A549 (cell line): ENCODE measurements around the gene DMRT3. TPM values are rescaled to one million over a fixed set of nuclear protein-coding genes. Genes with fewer than 3 reads are reported as not detected.

Experiments used
- ATAC-seq, 2 experiments: fragments of 200-7000 bp in 1 of 2; fragments of >200 bp in 1 of 2; cut with Nextera tagmentation in 1 of 2; cut with Tn5 transposase in 1 of 2; 3 replicates each; pipeline versions ENCODE4 v1.8.0 to v1.9.1; 2018 to 2020; ENCODE audit warnings: mild to moderate bottlenecking in 1 of 2, moderate library complexity in 1 of 2
- CTCF ChIA-PET: fragments of 300-600 bp; sonication (Branson Sonifier 250); formaldehyde crosslinking; extraction: SDS; loops from one replicate; lab custom pipeline; 2021; ENCODE audit warnings: antibody characterized with exemption, inconsistent platforms; lab: Yijun Ruan, JAX
- POLR2A ChIA-PET: fragments of 350-600 bp; formaldehyde crosslinking; extraction: SDS; loops from one replicate; lab custom pipeline; 2021; ENCODE audit warnings: antibody characterized with exemption, inconsistent platforms; lab: Yijun Ruan, JAX
- DNase-seq, 2 experiments: peaks; one replicate each; pipeline versions ENCODE4 v3.0.0 to v3.0.0-alpha.2; 2011 to 2016; ENCODE audit warnings: low read depth in 1 of 2, low spot score in 1 of 2
- FAIRE-seq: peaks from 2 replicates; lab custom pipeline; 2011; peaks lifted over from hg19 to GRCh38; lab: Jason Lieb, UNC
- H3K27ac ChIP-seq, 2 experiments: fragments of >200 bp; sonication (Bioruptor Twin); formaldehyde crosslinking; 3 replicates each; pipeline ENCODE4 v1.5.1; 2016 to 2017
- H3K4me1 ChIP-seq: fragments of >200 bp; sonication (Bioruptor Twin); formaldehyde crosslinking; 3 replicates; pipeline ENCODE4 v1.6.1; 2016
- H3K4me2 ChIP-seq: fragments of >200 bp; sonication (Bioruptor Twin); formaldehyde crosslinking; 3 replicates; pipeline ENCODE4 v1.6.1; 2016
- H3K4me3 ChIP-seq: fragments of >200 bp; sonication (Bioruptor Twin); formaldehyde crosslinking; 3 replicates; pipeline ENCODE4 v1.5.1; 2016
- H3K9me3 ChIP-seq: fragments of >200 bp; sonication (Bioruptor Twin); formaldehyde crosslinking; 3 replicates; pipeline ENCODE4 v1.6.1; 2016
- BHLHE40 ChIP-seq: IDR thresholded peaks from 2 replicates; pipeline ENCODE4 v1.6.1; 2012; ENCODE audit warnings: low read depth, low read length, inconsistent platforms
- CHD2 ChIP-seq: fragments of 150-350 bp; IDR thresholded peaks from 2 replicates; pipeline ENCODE4 v1.6.1; 2014; ENCODE audit warnings: low read length; ENCODE audit not compliant: partially characterized antibody
- EP300 ChIP-seq, 2 experiments: fragments of >200 bp; sonication (Bioruptor Twin); formaldehyde crosslinking; IDR thresholded peaks; 2 replicates in 1 of 2; 3 replicates in 1 of 2; pipeline ENCODE4 v1.6.1; 2016 to 2017
- GATA3 ChIP-seq: IDR thresholded peaks from 2 replicates; pipeline ENCODE4 v1.6.1; 2012; ENCODE audit warnings: borderline replicate concordance
- HDAC2 ChIP-seq: fragments of 200-600 bp; sonication (generic); IDR thresholded peaks from 2 replicates; pipeline ENCODE4 v1.6.1; 2016
- HOXA7 ChIP-seq: fragments of 250-450 bp; sonication (Bioruptor Pico); IDR thresholded peaks from 2 replicates; pipeline ENCODE4 v1.5.0; 2020; ENCODE audit warnings: mild to moderate bottlenecking, moderate library complexity
- HOXB13 ChIP-seq: fragments of 250-450 bp; sonication (Bioruptor Pico); IDR thresholded peaks from 2 replicates; pipeline ENCODE4 v1.5.0; 2020; ENCODE audit warnings: low read depth, mild to moderate bottlenecking, moderate library complexity
- HOXB5 ChIP-seq: fragments of 250-450 bp; sonication (Bioruptor Pico); IDR thresholded peaks from 2 replicates; pipeline ENCODE4 v1.5.0; 2020; ENCODE audit warnings: mild to moderate bottlenecking, moderate library complexity
- JUN ChIP-seq, 2 experiments: fragments of >200 bp; sonication (Bioruptor Twin); formaldehyde crosslinking; IDR thresholded peaks; 2 replicates in 1 of 2; 3 replicates in 1 of 2; pipeline ENCODE4 v1.6.1; 2016 to 2017
- MAFK ChIP-seq: fragments of 450-650 bp; IDR thresholded peaks from 2 replicates; pipeline ENCODE4 v1.6.1; 2014; ENCODE audit not compliant: partially characterized antibody
- MYC ChIP-seq: IDR thresholded peaks from 2 replicates; pipeline ENCODE4 v1.6.1; 2012; ENCODE audit warnings: mild to moderate bottlenecking, inconsistent platforms, low read length, improper control_type of control experiment, borderline replicate concordance
- NR3C1 ChIP-seq: fragments of >200 bp; sonication (Bioruptor Twin); formaldehyde crosslinking; IDR thresholded peaks from 3 replicates; pipeline ENCODE4 v1.6.1; 2017
- PHF8 ChIP-seq: fragments of 200-600 bp; sonication (generic); IDR thresholded peaks from 2 replicates; pipeline ENCODE4 v1.6.1; 2016; ENCODE audit warnings: low read depth, mild to moderate bottlenecking, antibody characterized with exemption, moderate library complexity, borderline replicate concordance
- POLR2AphosphoS2 ChIP-seq: conservative IDR thresholded peaks from 2 replicates; pipeline ENCODE4 v1.6.1; 2012; ENCODE audit warnings: low read length, improper control_type of control experiment, inconsistent platforms
- RNF2 ChIP-seq: fragments of 200-600 bp; sonication (generic); IDR thresholded peaks from 2 replicates; pipeline ENCODE4 v1.6.1; 2016; ENCODE audit warnings: low read depth, mild to moderate bottlenecking, antibody characterized with exemption, moderate library complexity, borderline replicate concordance
- SMC3 ChIP-seq: fragments of >200 bp; sonication (Bioruptor Twin); formaldehyde crosslinking; IDR thresholded peaks from 3 replicates; pipeline ENCODE4 v1.6.1; 2018; ENCODE audit warnings: inconsistent platforms
- SREBF2 ChIP-seq: fragments of 450-650 bp; IDR thresholded peaks from 2 replicates; pipeline ENCODE4 v1.6.1; 2014; ENCODE audit warnings: mild to moderate bottlenecking, moderate library complexity
- TP53 ChIP-seq: fragments of 250-450 bp; sonication (Bioruptor Pico); IDR thresholded peaks from 2 replicates; pipeline ENCODE4 v1.5.0; 2021; ENCODE audit warnings: mild to moderate bottlenecking, moderate library complexity
- WGBS: methylation state at CpG from one replicate; pipeline ENCODE4 v1.1.6; 2017; ENCODE audit errors: missing lambda C conversion rate; 5-methylcytosine and 5-hydroxymethylcytosine counted together
- polyA plus RNA-seq, 4 experiments: library from polyadenylated mRNA; depleted of rRNA in 3 of 4; stranded (reverse); fragments of >200 nt; fragmentation: RNase III in 1 of 4; extraction: RNeasy Plus Mini Kit Qiagen cat#74134 plus additional on column Dnase treatment in 1 of 4; gene quantifications; 2 replicates in 3 of 4; 3 replicates in 1 of 4; pipeline ENCODE4 v1.2.3, GENCODE V29; 2011 to 2017
- small RNA-seq, 6 experiments: library from RNA; depleted of rRNA; stranded (forward); fragments of <200 nt; gene quantifications; one replicate each; pipeline ENCODE3, GENCODE V24; 2012
- TF ChIP-seq, protein P1 (sequence below): IDR thresholded peaks from 2 replicates; pipeline ENCODE4 v1.6.1; 2012
- TF ChIP-seq, protein P2 (sequence below): IDR thresholded peaks from 2 replicates; pipeline ENCODE4 v1.6.1; 2012; ENCODE audit warnings: low read depth, borderline replicate concordance
- TF ChIP-seq, protein P3 (sequence below): fragments of >200 bp; sonication (Bioruptor Twin); formaldehyde crosslinking; IDR thresholded peaks from 3 replicates; pipeline ENCODE4 v1.5.1; 2016

DMRT3 gene
- polyA plus RNA-seq, 2 of the 4 experiments (the other 2 are of a cell fraction) = not detected

DNA sequence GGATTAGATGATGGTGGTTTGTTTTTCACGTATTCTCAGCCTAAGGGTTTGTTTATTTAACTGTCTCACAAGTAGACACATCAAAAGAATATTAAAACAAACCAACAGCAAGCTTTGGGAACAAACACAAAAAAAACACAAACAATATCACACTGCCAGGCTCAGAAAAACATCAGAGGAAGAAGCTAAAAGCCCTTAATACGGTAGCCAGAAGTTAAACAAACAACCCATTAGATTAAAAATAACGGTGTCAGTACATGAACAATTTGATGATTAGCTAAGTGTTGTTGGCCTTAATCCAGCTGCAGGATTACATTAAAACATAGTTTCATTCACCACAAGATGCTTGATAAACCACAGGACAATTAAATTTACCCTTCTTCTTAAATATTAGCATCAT is 57.8 kb downstream of the DMRT3 start:
- Histone ChIP-seq H3K9me3 (no peaks in the 10 kb centered on the region), H3K4me3 (no peak overlapping the region), H3K4me1 (no peaks in the 10 kb centered on the region), H3K4me2 (no peak overlapping the region), H3K27ac (no peak overlapping the region)
- FAIRE-seq = no peak
- ATAC-seq = no peak
- ChIA-PET CTCF (interaction anchor here (1.2 kb wide), 1 partner anchor 138 kb away, joined by 3 read pairs; no protein-coding TSS in a partner anchor), POLR2A (no interaction called here)
- no peak for DNase-seq
- WGBS = 3% methylated on average over 3 of the region's 3 CpGs
- TF ChIP-seq, protein P1, sequence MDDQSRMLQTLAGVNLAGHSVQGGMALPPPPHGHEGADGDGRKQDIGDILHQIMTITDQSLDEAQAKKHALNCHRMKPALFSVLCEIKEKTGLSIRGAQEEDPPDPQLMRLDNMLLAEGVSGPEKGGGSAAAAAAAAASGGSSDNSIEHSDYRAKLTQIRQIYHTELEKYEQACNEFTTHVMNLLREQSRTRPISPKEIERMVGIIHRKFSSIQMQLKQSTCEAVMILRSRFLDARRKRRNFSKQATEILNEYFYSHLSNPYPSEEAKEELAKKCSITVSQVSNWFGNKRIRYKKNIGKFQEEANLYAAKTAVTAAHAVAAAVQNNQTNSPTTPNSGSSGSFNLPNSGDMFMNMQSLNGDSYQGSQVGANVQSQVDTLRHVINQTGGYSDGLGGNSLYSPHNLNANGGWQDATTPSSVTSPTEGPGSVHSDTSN = no peak
- TF ChIP-seq BHLHE40 (no peak), HOXA7 (CRISPR knock-in tag) (no peak), RNF2 (peak; percentile 38; the same call in 1 of the 2 replicates)

DNA sequence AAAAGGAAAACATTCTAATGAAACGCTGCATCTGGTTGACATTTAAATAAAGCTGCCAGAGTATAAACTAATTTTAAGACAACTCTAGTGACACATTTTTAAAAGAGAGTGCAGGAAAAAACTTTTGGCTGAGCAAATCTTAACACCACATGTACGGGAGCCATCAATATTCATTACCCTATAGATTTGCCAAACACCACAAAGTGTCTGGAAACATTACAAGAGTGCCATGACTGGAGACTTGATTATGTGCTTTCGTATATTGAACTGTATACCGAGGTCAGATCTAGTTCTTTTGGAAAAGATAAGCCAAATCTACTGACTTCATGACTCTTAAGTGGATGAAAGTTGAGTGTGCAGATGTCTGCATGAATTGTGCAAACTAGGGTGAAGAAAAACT is 63.1 kb downstream of the DMRT3 start:
- POLR2A ChIA-PET = no interaction called here
- DNase-seq (no peak), ATAC-seq (no peak), FAIRE-seq (no peak)
- Histone ChIP-seq H3K4me1 (no peaks in the 10 kb centered on the region), H3K27ac (no peak overlapping the region), H3K4me3 (no peak overlapping the region), H3K4me2 (no peak overlapping the region), H3K9me3 (no peaks in the 10 kb centered on the region)
- TF ChIP-seq NR3C1 (no peak), EP300 (IDR thresholded peaks at IDR 0.05) (no peak), TP53 (CRISPR knock-in tag) (no peak), JUN (IDR thresholded peaks at IDR 0.05) (no peak), HDAC2 (no peak), SREBF2 (no peak), PHF8 (no peak), POLR2AphosphoS2 (no peak), MAFK (no peak), GATA3 (no peak), CHD2 (no peak), SMC3 (no peak), HOXB13 (no peak), HOXB5 (CRISPR knock-in tag) (no peak), MYC (no peak)
- TF ChIP-seq, protein P1 = no peak
- TF ChIP-seq, protein P2, sequence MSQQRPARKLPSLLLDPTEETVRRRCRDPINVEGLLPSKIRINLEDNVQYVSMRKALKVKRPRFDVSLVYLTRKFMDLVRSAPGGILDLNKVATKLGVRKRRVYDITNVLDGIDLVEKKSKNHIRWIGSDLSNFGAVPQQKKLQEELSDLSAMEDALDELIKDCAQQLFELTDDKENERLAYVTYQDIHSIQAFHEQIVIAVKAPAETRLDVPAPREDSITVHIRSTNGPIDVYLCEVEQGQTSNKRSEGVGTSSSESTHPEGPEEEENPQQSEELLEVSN = no peak
- TF ChIP-seq, protein P3, sequence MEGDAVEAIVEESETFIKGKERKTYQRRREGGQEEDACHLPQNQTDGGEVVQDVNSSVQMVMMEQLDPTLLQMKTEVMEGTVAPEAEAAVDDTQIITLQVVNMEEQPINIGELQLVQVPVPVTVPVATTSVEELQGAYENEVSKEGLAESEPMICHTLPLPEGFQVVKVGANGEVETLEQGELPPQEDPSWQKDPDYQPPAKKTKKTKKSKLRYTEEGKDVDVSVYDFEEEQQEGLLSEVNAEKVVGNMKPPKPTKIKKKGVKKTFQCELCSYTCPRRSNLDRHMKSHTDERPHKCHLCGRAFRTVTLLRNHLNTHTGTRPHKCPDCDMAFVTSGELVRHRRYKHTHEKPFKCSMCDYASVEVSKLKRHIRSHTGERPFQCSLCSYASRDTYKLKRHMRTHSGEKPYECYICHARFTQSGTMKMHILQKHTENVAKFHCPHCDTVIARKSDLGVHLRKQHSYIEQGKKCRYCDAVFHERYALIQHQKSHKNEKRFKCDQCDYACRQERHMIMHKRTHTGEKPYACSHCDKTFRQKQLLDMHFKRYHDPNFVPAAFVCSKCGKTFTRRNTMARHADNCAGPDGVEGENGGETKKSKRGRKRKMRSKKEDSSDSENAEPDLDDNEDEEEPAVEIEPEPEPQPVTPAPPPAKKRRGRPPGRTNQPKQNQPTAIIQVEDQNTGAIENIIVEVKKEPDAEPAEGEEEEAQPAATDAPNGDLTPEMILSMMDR = no peak
- 12% methylated on average over 4 of the region's 4 CpGs for WGBS
- CTCF ChIA-PET = no interaction called here

Small RNAs within 50 kb of the gene (small RNA-seq; reads per million reads assigned to genes)
- 0 reads per million in 6 experiments for gene RNU6-1073P

Other genes with a start within 250 kb of the DMRT3 start
- gene DMRT1, start 135.0 kb upstream of the DMRT3 start, polyA plus RNA-seq (2011; rRNA removed) = not detected in 2 replicates
- not detected in 3 replicates for gene DMRT1, start 135.0 kb upstream of the DMRT3 start, polyA plus RNA-seq (2017; fragmentation: RNase III; extraction: RNeasy Plus Mini Kit Qiagen cat#74134 plus additional on column Dnase treatment)
- gene DMRT2, start 73.7 kb downstream of the DMRT3 start, polyA plus RNA-seq (2011; rRNA removed) = not detected in 2 replicates
- gene DMRT2, start 73.7 kb downstream of the DMRT3 start, polyA plus RNA-seq (2017; fragmentation: RNase III; extraction: RNeasy Plus Mini Kit Qiagen cat#74134 plus additional on column Dnase treatment) = 0.06 TPM in 1 of 3 replicates, not detected in the others